ENCODE results near the gene NDUFS2.

NDUFS2 gene
- 32.8 to 63.5 (median 52.3) reads per million in 4 donors for total RNA-seq

DNA sequence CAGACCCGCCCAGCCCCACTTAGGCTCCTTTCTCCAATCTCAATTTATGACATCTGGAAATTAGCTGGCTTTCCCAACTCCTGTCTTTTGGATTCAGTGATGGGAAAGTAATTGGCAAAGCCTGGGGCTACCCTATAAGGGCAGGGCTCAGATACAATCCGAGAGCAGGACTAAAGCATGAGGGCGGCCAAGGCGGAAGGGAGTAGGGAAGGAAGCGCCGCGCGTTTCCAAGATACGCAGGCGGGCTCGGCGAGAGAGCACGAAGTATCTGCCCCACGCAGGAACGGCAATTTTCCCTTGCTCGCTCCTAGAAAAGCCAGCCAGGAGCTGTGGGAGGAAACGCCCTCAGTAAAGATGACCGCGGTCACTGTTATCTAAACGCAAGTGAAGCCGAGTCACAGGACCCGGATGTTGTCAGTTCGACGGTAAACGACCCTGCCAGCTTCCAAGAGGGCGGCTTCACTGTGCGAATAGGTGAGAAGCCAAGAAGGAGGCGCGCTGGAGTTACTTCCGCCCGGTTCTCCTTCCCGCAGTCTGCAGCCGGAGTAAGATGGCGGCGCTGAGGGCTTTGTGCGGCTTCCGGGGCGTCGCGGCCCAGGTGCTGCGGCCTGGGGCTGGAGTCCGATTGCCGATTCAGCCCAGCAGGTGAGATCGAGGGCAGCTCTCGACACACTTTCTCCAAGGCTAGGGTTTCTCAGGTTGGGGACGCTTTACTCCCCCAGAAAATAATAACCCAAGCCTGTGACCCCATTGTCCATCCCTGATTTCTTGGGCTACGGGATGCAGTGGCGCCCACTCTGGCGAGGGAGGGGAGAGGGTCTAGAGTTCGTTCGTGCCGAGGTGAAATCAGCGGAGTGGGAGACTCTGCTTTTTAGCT is at the start of gene NDUFS2:
Gene NDUFS2 (plus strand): TSS at position 532 of the 877 bp plus-strand sequence. CDS start 19 bp downstream, at position 551.
- peak; percentile 90 to 98 (median 95) for DNase-seq

DNA sequence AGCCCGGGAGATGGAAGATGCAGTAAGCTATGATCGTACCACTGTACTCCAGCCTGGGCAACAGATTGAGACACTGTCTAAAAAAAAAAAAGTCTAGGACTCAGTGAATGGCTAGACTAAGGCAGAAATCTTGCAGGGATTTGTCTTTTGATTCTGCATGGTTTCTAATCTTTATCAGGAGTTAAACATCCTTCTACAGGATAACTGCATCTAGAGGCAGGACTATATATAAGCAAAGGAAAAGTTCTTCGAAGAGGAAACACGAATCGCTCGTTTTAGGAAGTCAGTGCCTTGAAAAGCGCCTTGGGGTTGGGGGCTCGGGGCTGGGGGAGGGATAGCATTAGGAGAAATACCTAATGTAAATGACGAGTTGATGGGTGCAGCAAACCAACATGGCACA is 49.0 kb upstream of the NDUFS2 start:
- DNase-seq: no peak

DNA sequence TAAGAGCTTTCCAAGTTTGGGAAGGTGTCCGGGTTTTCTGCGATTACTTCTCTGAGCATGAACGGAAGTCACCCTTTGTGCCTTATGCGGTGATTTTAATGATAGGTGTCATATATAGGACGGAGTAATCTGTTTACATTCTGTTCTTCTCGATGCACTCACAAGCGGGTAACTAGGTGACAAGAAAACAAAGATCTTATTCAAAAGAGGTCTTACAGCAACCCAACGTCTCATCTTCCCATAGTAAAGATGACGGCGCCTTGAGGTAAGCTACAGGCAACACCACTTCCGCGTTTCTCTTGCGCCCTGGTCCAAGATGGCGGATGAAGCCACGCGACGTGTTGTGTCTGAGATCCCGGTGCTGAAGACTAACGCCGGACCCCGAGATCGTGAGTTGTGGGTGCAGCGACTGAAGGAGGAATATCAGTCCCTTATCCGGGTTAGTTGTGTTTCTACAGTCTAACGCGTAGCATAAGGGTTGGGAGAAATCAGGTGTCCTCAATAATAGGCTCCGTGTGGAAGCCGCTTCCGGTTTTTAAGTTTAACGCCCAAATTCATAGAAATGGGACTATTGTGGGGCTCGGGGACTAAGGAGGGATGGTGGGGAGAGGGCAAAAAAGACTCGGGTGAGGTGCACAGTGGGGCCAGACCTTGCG is 48.4 kb upstream of the NDUFS2 start, which contains the start of gene UFC1:
Gene UFC1 (plus strand): TSS at position 297 of the 656 bp plus-strand sequence. CDS start 20 bp downstream, at position 317.
- DNase-seq: peak; percentile 64 to 92 (median 75)

DNA sequence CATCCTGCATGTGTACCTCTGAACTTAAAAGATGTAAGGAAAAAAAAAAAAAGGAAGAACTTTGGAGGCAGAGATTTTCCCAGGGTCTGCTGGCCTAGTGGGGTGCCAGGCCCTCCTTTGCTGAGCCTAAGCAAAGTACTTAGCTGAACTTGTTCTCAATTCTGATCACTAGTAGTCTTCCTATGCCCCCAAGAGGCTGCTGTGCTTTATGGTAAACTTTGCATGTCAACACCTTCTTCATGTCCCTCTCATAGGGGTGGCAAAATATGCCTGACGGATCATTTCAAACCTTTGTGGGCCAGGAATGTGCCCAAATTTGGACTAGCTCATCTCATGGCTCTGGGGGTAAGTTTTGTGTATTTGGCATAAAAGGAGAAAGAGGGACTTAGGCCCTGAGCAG is 44.3 kb upstream of the NDUFS2 start:
- no peak for DNase-seq

GRCh38 chr1:161158316-161159010 is 43.7 kb upstream of the NDUFS2 start:
- no peak for DNase-seq

- DNase-seq: peak; percentile 82 to 91 (median 87)
Observed at GRCh38 chr1:161159087-161159912, 42.9 kb upstream of the NDUFS2 start, which contains the start of gene USP21. TSS of gene USP21 (plus strand) at chr1:161159500. CDS start at chr1:161160641, 1,141 bp downstream.

DNA sequence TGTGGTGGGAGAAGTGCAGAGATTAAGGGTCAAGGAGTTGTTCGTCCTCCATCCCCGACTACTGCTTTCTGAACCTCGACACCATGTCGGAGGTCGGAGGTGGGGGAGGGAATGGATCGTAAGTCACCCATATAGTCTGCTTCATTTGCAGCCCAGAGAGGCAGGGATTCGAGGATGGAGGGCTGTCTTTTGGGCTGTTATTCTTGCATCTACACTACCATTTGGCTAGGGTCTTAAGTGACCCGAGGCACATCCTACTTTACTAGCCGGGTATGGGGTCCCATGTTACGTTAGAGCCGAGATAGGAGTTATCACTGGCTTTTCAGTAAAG is 42.3 kb upstream of the NDUFS2 start:
- no peak for DNase-seq

- no peak for DNase-seq
Observed at GRCh38 chr1:161160671-161161145, 41.5 kb upstream of the NDUFS2 start.

- DNase-seq: no peak
Observed at GRCh38 chr1:161161652-161162051, 40.5 kb upstream of the NDUFS2 start.

GRCh38 chr1:161162052-161162451 is 40.1 kb upstream of the NDUFS2 start:
- no peak for DNase-seq

DNA sequence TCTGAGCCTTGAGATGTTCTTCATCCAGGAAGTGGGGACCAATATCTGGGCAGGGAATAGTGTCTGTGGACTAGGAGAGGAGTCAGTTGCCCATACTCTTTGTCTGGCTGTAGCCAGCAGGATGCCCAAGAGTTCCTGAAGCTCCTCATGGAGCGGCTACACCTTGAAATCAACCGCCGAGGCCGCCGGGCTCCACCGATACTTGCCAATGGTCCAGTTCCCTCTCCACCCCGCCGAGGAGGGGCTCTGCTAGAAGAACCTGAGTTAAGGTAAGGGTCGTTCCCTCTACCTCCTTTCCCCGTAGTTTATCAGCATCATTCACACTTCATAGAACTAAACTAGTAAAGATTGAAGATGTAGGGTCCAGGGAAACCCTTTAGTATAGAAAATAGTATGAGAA is 39.4 kb upstream of the NDUFS2 start:
- no peak for DNase-seq

DNA sequence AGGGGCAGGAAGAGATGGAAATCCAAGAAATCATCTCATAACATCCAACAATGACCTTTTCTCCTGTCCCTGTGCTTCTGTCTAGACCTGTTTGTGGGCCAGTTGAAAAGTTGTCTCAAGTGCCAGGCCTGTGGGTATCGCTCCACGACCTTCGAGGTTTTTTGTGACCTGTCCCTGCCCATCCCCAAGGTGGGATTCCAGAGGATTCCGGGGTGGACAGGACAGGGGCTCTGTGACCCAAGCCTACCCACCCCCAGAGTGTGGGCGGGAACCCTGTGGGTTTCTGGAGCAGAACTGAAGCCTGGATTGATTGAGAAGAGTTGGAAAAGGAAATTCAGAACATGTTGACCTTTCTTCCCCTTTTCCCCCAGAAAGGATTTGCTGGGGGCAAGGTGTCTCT is 38.4 kb upstream of the NDUFS2 start:
- no peak for DNase-seq

DNA sequence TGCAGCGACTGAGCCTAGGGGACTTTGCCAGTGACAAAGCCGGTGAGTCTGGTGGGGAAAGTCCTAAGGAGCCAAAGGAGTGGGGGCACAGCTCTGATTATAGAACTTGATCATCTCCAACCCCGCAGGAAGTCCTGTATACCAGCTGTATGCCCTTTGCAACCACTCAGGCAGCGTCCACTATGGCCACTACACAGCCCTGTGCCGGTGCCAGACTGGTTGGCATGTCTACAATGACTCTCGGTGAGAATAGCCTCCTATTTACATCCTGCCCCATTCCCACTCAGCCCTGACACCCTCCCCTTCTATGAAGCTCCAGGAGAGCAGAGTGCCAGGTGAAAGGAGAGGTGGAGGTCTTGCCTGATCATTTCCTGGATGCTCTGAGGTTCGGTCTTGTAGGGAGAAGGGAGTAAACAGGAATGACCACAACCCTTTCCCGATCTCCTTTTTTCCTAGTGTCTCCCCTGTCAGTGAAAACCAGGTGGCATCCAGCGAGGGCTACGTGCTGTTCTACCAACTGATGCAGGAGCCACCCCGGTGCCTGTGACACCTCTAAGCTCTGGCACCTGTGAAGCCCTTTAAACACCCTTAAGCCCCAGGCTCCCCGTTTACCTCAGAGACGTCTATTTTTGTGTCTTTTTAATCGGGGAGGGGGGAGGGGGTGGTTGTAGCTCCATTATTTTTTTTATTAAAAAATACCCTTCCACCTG is 37.1 kb upstream of the NDUFS2 start:
- DNase-seq: no peak

- peak; percentile 84 to 97 (median 90) for DNase-seq
Observed at GRCh38 chr1:161165742-161166668, 36.2 kb upstream of the NDUFS2 start, which contains the start of gene PPOX. TSS of gene PPOX (plus strand) at chr1:161166426. CDS start at chr1:161166848, 422 bp downstream.

DNA sequence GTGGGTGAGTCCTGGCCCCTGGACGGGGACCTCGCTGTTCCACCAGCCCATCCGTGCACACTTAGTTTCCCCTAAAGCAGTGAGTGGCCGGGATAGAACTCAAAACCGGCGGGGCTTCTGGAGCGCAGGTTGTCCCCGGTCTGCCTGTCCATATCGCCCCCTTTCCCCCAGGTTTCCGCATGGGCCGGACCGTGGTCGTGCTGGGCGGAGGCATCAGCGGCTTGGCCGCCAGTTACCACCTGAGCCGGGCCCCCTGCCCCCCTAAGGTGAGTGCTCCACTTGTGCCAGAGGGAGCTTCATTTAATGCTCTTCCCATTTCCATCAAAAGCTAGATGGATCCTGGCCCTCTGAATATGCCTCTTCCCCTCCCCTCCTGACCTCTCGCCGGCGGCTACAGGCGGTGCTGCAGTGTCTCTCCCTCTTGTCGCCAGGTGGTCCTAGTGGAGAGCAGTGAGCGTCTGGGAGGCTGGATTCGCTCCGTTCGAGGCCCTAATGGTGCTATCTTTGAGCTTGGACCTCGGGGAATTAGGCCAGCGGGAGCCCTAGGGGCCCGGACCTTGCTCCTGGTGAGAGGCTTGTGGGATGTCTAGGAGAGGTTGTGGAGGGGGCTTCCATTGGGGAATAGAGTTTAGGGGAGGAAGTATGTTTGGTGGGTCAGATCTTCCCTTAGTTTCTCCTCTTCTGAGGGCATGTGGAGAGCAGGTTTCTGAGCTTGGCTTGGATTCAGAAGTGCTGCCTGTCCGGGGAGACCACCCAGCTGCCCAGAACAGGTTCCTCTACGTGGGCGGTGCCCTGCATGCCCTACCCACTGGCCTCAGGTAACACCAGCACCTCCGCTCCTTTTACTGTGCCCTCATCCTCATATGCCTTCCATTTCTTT is 35.3 kb upstream of the NDUFS2 start:
- no peak for DNase-seq

DNA sequence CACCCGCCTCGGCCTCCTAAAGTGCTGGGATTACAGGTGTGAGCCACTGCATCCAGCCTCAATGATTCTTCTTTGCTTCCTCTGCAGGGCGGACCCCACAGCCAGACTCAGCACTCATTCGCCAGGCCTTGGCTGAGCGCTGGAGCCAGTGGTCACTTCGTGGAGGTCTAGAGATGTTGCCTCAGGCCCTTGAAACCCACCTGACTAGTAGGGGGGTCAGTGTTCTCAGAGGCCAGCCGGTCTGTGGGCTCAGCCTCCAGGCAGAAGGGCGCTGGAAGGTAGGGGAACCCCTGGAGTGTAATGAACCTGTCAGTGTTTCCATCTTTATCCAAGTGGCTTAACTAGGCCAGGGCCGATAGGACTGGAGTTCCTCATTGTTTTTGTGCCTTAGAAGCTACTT is 33.3 kb upstream of the NDUFS2 start:
- DNase-seq: no peak

- no peak for DNase-seq
Observed at GRCh38 chr1:161171191-161171590, 31.0 kb upstream of the NDUFS2 start.

DNA sequence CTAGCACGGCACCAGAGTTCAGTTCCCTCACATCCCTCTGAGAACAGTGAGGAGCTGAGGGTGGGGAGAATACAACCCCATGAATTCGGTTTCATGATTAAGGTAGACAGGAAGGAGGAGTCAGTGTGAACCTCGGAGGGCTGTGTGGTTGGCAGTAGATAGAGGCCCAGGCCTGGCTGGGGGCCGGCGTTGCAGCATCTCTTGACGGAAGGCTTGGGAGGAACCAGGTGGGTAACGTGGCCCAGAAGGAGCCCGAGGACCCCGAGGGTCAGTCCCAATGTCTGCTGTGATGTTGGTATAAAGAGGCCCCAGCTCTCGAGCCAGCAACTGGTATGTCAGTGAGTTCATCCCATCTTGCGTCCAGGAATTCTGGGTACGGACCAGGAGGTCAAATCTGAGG is 30.5 kb upstream of the NDUFS2 start:
- no peak for DNase-seq

- no peak for DNase-seq
Observed at GRCh38 chr1:161172349-161172748, 29.8 kb upstream of the NDUFS2 start.
